Ishikawa (cell line): Measurements from ENCODE around the gene SIM2.

Experiments used
- CEBPB ChIP-seq: IDR thresholded peaks from 2 replicates; pipeline ENCODE4 v1.6.1; 2012
- CREB1 ChIP-seq: IDR thresholded peaks from 2 replicates; pipeline ENCODE4 v1.6.1; 2012; ENCODE audit warnings: low read depth
- EGR1 ChIP-seq: IDR thresholded peaks from 2 replicates; pipeline ENCODE4 v1.6.1; 2012
- EP300 ChIP-seq: IDR thresholded peaks from 2 replicates; pipeline ENCODE4 v1.6.1; 2012; ENCODE audit warnings: borderline replicate concordance
- FOXM1 ChIP-seq: IDR thresholded peaks from 2 replicates; pipeline ENCODE4 v1.6.1; 2012; ENCODE audit warnings: low read depth, borderline replicate concordance
- NFIC ChIP-seq: IDR thresholded peaks from 2 replicates; pipeline ENCODE4 v1.6.1; 2012
- RAD21 ChIP-seq: IDR thresholded peaks from 2 replicates; pipeline ENCODE4 v1.6.1; 2012; ENCODE audit warnings: low read depth
- TAF1 ChIP-seq: IDR thresholded peaks from 2 replicates; pipeline ENCODE4 v1.6.1; 2012; ENCODE audit warnings: low read depth, mild to moderate bottlenecking
- ZBTB7A ChIP-seq: IDR thresholded peaks from 2 replicates; pipeline ENCODE4 v1.6.1; 2012; ENCODE audit warnings: low read depth
- TF ChIP-seq, protein P1 (sequence below): IDR thresholded peaks from 2 replicates; pipeline ENCODE4 v1.6.1; 2012
- TF ChIP-seq, protein P2 (sequence below): IDR thresholded peaks from 2 replicates; pipeline ENCODE4 v1.6.1; 2012; ENCODE audit warnings: low read depth, mild to moderate bottlenecking

DNA sequence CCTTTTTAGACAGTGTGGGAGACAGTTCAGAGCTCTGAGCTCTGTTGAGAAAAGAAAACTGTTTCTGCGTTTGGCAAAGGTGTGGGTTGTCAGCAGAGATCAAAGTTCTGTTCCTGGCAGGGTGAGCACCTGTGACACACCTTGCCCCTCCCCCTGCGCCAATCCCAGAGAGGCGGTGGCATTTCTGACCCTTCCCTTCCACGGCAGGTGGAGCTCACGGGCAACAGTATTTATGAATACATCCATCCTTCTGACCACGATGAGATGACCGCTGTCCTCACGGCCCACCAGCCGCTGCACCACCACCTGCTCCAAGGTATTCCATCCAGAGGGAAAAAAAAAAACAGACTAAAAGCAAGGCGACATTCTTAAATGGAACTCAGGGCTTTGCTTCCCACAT lies 20.7 kb downstream of the SIM2 start:
- no peak for TF ChIP-seq RAD21
- no peak for TF ChIP-seq ZBTB7A
- TF ChIP-seq EGR1, result no peak
- TF ChIP-seq, protein P1, sequence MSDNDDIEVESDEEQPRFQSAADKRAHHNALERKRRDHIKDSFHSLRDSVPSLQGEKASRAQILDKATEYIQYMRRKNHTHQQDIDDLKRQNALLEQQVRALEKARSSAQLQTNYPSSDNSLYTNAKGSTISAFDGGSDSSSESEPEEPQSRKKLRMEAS, result no peak
- no peak for TF ChIP-seq FOXM1
- no peak for TF ChIP-seq EP300
- TF ChIP-seq CEBPB, result no peak
- TF ChIP-seq NFIC, result no peak
- no peak for TF ChIP-seq CREB1
- no peak for TF ChIP-seq TAF1
- TF ChIP-seq, protein P2, sequence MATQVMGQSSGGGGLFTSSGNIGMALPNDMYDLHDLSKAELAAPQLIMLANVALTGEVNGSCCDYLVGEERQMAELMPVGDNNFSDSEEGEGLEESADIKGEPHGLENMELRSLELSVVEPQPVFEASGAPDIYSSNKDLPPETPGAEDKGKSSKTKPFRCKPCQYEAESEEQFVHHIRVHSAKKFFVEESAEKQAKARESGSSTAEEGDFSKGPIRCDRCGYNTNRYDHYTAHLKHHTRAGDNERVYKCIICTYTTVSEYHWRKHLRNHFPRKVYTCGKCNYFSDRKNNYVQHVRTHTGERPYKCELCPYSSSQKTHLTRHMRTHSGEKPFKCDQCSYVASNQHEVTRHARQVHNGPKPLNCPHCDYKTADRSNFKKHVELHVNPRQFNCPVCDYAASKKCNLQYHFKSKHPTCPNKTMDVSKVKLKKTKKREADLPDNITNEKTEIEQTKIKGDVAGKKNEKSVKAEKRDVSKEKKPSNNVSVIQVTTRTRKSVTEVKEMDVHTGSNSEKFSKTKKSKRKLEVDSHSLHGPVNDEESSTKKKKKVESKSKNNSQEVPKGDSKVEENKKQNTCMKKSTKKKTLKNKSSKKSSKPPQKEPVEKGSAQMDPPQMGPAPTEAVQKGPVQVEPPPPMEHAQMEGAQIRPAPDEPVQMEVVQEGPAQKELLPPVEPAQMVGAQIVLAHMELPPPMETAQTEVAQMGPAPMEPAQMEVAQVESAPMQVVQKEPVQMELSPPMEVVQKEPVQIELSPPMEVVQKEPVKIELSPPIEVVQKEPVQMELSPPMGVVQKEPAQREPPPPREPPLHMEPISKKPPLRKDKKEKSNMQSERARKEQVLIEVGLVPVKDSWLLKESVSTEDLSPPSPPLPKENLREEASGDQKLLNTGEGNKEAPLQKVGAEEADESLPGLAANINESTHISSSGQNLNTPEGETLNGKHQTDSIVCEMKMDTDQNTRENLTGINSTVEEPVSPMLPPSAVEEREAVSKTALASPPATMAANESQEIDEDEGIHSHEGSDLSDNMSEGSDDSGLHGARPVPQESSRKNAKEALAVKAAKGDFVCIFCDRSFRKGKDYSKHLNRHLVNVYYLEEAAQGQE, result no peak
